Progenitor cell of endocrine pancreas (in vitro differentiated cells): ENCODE results near the gene SLC35B2. TPM values are rescaled to one million over a fixed set of nuclear protein-coding genes. Genes with fewer than 3 reads are reported as not detected.

Source experiments
- DNase-seq: peaks from one replicate; pipeline ENCODE4 v3.0.0; 2021; ENCODE audit warnings: low spot score; ENCODE audit not compliant: unreplicated experiment
- H3K27ac Mint-ChIP-seq: 2 replicates; pipeline ENCODE4 v1.8.0; 2021; ENCODE audit warnings: mild to moderate bottlenecking, moderate library complexity, mixed read lengths
- H3K27me3 Mint-ChIP-seq: 2 replicates; pipeline ENCODE4 v1.8.0; 2021; ENCODE audit warnings: mixed read lengths
- H3K36me3 Mint-ChIP-seq: 2 replicates; pipeline ENCODE4 v1.8.0; 2022; ENCODE audit warnings: mixed read lengths; ENCODE audit not compliant: insufficient read depth
- H3K4me1 Mint-ChIP-seq: 2 replicates; pipeline ENCODE4 v1.8.0; 2021; ENCODE audit warnings: low read depth, mixed read lengths
- H3K4me3 Mint-ChIP-seq: 2 replicates; pipeline ENCODE4 v1.8.0; 2021; ENCODE audit warnings: low read depth, mild to moderate bottlenecking, moderate library complexity, mixed read lengths
- H3K9me3 Mint-ChIP-seq: 2 replicates; pipeline ENCODE4 v1.8.0; 2021; ENCODE audit warnings: low read depth, mixed read lengths
- total RNA-seq: library from RNA; stranded (reverse); gene quantifications from 2 replicates; pipeline ENCODE4 v1.2.1, GENCODE V29; 2021
- TF ChIP-seq, protein P1 (sequence below): fragments of 200-600 bp; sonication (generic); IDR thresholded peaks from one replicate; pipeline ENCODE4 v1.5.0; 2021; ENCODE audit warnings: antibody characterized with exemption, mild to moderate bottlenecking; ENCODE audit not compliant: unreplicated experiment

Gene SLC35B2
- total RNA-seq, 1 donor from 2014 or later = 50.3 TPM

DNA sequence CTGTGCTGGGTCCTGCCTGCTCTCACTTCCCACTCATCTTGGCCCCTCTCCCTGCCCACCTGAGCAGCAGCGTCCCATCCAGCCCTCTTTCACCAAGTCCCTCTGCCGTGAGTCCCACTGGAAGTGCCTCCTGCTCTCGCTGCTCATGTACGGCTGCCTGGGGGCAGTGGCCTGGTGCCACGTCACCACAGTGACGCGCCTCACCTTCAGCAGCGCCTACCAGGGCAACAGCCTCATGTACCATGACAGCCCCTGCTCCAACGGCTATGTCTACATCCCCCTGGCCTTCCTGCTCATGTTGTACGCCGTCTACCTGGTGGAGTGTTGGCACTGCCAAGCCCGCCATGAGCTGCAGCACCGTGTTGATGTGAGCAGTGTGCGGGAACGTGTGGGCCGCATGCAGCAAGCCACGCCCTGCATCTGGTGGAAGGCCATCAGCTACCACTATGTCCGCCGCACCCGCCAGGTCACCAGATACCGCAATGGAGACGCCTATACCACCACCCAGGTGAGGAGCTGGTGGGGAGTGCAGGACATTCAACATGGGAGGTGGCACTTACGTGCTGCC, 15.8 kb upstream of the SLC35B2 start:
- Mint-ChIP-seq H3K27me3 (peaks cover 53% of the 10 kb centered on the region), H3K27ac (no peak overlapping the region), H3K36me3 (peaks cover 5% of the 10 kb centered on the region), H3K9me3 (no peaks in the 10 kb centered on the region), H3K4me1 (peaks cover 2% of the 10 kb centered on the region), H3K4me3 (no peak overlapping the region)
- TF ChIP-seq, protein P1, sequence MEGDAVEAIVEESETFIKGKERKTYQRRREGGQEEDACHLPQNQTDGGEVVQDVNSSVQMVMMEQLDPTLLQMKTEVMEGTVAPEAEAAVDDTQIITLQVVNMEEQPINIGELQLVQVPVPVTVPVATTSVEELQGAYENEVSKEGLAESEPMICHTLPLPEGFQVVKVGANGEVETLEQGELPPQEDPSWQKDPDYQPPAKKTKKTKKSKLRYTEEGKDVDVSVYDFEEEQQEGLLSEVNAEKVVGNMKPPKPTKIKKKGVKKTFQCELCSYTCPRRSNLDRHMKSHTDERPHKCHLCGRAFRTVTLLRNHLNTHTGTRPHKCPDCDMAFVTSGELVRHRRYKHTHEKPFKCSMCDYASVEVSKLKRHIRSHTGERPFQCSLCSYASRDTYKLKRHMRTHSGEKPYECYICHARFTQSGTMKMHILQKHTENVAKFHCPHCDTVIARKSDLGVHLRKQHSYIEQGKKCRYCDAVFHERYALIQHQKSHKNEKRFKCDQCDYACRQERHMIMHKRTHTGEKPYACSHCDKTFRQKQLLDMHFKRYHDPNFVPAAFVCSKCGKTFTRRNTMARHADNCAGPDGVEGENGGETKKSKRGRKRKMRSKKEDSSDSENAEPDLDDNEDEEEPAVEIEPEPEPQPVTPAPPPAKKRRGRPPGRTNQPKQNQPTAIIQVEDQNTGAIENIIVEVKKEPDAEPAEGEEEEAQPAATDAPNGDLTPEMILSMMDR = no peak
- no peak for DNase-seq

GRCh38 chr6:44272529-44272928, 15.2 kb upstream of the SLC35B2 start:
- Mint-ChIP-seq H3K4me3 (no peak overlapping the region), H3K27ac (no peak overlapping the region), H3K36me3 (peaks cover 5% of the 10 kb centered on the region), H3K9me3 (no peaks in the 10 kb centered on the region), H3K4me1 (peaks cover 2% of the 10 kb centered on the region), H3K27me3 (peaks cover 51% of the 10 kb centered on the region)
- DNase-seq = no peak
- TF ChIP-seq, protein P1 = no peak

DNA sequence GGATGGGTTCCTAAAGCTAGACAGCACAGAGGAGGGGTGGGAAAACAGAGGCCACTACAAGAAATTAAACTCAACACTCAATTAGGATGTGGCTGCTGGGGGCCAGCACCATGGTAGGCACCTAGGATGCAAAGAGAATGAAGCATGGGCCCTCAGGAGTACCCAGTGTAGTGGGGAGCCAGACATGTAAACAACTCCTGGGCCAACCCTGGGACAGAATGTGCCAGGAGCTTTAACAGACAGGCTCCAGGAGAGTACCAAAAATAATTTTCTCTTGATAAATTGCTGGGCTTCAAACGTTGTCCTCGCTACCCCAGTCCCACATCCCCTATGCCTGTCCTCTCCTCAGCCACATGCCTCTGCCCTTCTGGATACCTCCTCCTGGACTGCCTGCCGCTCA, 14.6 kb upstream of the SLC35B2 start:
- Mint-ChIP-seq H3K27ac (no peak overlapping the region), H3K4me1 (peaks cover 2% of the 10 kb centered on the region), H3K27me3 (peaks cover 48% of the 10 kb centered on the region), H3K36me3 (peaks cover 5% of the 10 kb centered on the region), H3K9me3 (no peaks in the 10 kb centered on the region), H3K4me3 (peak overlapping the region; percentile 26)
- DNase-seq = no peak
- TF ChIP-seq, protein P1 = no peak

DNA sequence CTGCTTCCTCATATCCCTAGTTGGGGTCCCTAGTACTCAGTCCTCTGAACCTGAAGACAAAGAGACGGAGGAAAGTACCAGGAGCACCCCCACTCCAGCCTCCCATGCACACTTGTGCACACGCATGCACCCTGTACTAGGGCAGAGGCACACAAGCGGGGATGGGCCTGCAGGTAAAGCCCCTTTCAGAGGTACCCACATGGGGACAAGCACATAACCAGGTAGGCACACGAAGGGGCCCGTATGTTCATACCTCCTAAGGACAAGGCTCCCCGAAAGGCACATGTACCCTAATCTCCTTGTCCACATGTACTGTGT, 14.0 kb upstream of the SLC35B2 start:
- Mint-ChIP-seq H3K4me3 (peak overlapping the region; percentile 73), H3K9me3 (no peaks in the 10 kb centered on the region), H3K27me3 (peaks cover 50% of the 10 kb centered on the region), H3K4me1 (peaks cover 2% of the 10 kb centered on the region), H3K27ac (no peak overlapping the region), H3K36me3 (peaks cover 5% of the 10 kb centered on the region)
- no peak for DNase-seq
- TF ChIP-seq, protein P1 = no peak

DNA sequence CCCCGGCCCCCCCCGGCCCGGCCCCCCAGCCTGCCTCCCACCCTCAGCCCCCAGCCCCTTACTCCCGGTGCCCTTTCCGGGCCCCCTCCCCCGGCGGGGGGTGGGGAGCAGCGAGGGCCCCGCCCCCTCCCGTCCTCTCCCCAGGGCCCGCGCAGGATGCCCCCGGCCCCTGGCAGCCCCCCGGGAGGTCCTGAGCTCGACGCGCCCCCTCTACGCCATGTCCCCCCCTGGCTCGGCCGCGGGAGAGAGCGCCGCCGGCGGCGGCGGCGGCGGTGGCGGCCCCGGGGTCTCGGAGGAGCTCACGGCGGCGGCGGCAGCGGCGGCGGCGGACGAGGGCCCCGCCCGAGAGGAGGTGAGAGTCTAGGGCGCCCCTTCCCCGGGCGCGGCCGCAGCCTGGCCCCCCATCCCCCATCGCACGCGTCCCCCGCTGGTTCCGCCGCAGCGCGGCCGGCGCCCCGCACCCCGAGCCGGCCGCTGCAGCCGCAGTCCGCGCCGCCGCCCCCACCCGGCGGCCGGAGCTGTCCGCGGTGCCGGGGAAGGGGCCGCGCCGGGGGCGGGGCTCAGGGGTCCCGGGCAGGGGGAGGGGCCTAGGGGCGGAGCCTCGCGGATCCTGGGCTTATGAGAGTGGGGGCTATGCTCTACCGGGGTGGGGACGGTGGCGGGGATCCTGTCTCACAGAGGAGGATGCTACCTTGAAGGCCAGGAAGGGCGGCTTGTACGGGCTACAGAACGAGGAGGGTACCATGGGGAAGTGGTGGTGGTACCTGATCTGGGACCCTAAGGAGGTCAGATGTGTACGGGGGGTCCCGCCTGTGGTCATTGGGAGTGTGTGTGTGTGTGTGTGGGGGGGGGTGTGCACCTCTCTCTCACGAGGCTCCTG, 13.4 kb upstream of the SLC35B2 start:
- DNase-seq = peak; percentile 56
- TF ChIP-seq, protein P1 = no peak
- H3K36me3 Mint-ChIP-seq = peaks cover 5% of the 10 kb centered on the region
- no peaks in the 10 kb centered on the region for H3K9me3 Mint-ChIP-seq
- H3K27me3 Mint-ChIP-seq = peaks cover 50% of the 10 kb centered on the region
- no peak overlapping the region for H3K27ac Mint-ChIP-seq
- peak overlapping the region; percentile 73 for H3K4me3 Mint-ChIP-seq
- H3K4me1 Mint-ChIP-seq = peaks cover 2% of the 10 kb centered on the region
